ENCODE results near the gene KNCN. TPM values are rescaled to one million over a fixed set of nuclear protein-coding genes. Genes with fewer than 3 reads are reported as not detected.
A peak's percentile ranks its signal among the peaks of the same experiment; 100 is the strongest.

The KNCN gene
- total RNA-seq, 2 experiments from 2014 or later: not detected

- CTCF ChIA-PET: interaction anchor here (1.5 kb wide), 1 partner anchor 104 kb away, joined by 4 read pairs; no protein-coding TSS in a partner anchor
- Mint-ChIP-seq H3K9me3 (ENCODE audit: insufficient read depth) (no peaks in the 10 kb centered on the region), H3K36me3 (ENCODE audit: low read depth) (no peaks in the 10 kb centered on the region), H3K4me3 (no peak overlapping the region), H3K27me3 (ENCODE audit: low read depth) (peaks cover 8% of the 10 kb centered on the region), H3K4me1 (ENCODE audit: low read depth) (peaks cover 32% of the 10 kb centered on the region), H3K27ac (peak overlapping the region; percentile 34)
- POLR2A ChIA-PET: no interaction called here
- DNase-seq: no peak
- no peak for ATAC-seq
Measured at GRCh38 chr1:46550751-46551231, 656 bp downstream of the KNCN start.

DNA sequence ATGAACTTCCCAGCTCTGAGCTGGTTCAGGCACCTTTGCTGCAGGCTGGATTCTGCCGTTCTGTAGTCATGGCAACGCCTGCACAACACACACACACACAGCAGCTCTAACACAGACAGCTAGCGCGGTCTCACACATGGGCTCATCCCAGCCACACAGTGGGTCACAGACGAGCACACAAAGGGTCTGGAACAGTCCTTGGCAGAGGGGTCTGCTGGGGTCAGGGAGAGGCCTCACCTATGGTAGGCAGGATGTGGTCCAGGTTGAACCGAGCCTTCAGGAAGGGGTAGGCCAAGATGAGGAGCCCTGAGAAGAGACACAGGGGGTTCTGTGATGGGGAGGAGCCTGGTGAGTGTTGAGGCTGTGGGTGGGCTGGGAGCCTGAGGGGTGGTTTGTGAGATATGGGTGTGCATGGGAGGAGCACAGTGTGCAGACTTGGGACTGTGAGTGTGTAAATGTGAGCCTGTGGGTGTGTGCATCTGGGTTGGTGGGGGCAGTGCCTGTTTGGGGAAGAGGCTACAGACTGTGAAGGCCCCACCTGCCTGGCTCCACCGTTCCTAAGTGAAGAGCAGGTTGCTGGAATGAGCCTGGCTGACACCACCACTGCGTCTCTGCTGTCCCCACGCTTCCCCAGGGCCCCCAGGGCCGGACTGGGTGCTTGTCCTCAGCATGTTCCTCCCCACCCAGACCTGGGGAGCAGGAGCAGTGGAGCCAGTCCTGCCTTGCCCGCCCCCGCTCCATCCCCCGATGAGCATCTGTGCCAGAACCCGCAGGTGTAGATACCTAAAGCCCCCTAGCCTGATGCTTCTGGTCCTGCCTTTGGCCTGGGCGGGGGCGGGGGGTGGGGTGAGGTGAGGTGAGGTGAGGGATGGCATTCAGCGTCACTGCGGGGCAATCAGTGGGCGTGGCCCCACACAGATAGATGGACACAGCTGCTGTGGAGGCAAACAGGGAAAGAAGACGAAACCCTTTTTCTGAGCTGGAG is 1.5 kb downstream of the KNCN start:
- POLR2A ChIA-PET: interaction anchor here (2.2 kb wide), 1 partner anchor 54 kb away, joined by 9 read pairs; the partner anchor contains the start of gene MKNK1
- H3K4me1 Mint-ChIP-seq (ENCODE audit: low read depth): peaks cover 36% of the 10 kb centered on the region
- peak; percentile 94 for ATAC-seq
- H3K4me3 Mint-ChIP-seq: peak overlapping the region; percentile 2
- CTCF ChIA-PET: interaction anchor here (0.8 to 2.1 kb wide), 10 partner anchors 14 to 175 kb away, joined by 3 to 8 read pairs (median 5); no protein-coding TSS in a partner anchor
- H3K27ac Mint-ChIP-seq: peak overlapping the region; percentile 87
- H3K36me3 Mint-ChIP-seq (ENCODE audit: low read depth): no peaks in the 10 kb centered on the region
- H3K9me3 Mint-ChIP-seq (ENCODE audit: insufficient read depth): no peaks in the 10 kb centered on the region
- DNase-seq: peak; percentile 87
- H3K27me3 Mint-ChIP-seq (ENCODE audit: low read depth): peaks cover 16% of the 10 kb centered on the region

DNA sequence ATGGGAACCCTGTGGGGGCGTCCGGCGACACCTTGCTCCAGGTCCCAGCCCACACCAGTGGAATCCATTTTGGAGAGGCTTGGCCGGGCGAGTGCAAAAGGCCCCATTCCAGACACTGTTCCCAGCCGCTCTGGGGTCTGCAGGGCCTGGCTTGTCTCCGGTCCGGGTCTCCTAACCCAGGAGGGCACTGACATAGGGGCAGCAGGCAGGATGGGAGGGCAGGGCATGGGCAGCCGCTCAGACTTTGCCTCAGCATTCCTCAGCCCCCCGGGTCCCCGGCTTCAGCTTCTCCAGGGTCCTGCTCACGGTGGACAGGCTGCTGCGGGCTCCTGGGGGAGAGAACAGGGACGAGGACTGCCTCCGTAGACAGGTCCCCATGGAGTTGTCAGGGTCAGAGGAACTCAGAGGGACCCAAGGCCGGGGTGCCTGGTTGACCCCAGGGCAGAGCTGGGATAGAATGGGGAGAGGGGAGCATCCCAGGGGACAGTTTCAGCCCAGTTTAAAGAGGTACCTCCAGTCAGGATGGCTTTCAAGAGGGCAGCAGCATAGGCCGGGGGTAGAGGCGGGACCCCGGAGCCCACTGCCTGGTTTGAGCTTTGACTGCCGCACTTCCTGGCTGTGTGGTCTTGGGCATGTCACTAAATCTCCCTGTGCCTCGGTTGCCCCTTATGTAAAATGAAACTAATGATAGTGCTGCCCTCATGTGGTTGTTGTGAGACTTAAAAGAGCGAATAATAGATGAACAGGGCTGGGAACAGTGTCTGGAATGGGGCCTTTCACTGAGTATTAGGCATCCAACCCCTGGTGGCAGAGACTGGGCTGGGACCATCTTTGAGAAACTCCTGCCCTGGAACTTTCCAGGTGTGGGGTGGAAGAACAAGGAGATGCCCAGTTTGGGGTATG is 3.7 kb downstream of the KNCN start:
- Mint-ChIP-seq H3K4me3 (no peak overlapping the region), H3K4me1 (ENCODE audit: low read depth) (peaks cover 37% of the 10 kb centered on the region), H3K27me3 (ENCODE audit: low read depth) (peaks cover 34% of the 10 kb centered on the region), H3K36me3 (ENCODE audit: low read depth) (no peaks in the 10 kb centered on the region), H3K27ac (no peak overlapping the region), H3K9me3 (ENCODE audit: insufficient read depth) (no peaks in the 10 kb centered on the region)
- DNase-seq: peak; percentile 35
- POLR2A ChIA-PET: interaction anchor here (2.2 kb wide), 1 partner anchor 56 kb away, joined by 9 read pairs; the partner anchor contains the start of gene MKNK1
- no peak for ATAC-seq
- CTCF ChIA-PET: interaction anchor here (0.7 to 2.1 kb wide), 16 partner anchors 9 to 153 kb away, joined by 3 to 18 read pairs (median 4); partner anchors contain the start of gene MKNK1

DNA sequence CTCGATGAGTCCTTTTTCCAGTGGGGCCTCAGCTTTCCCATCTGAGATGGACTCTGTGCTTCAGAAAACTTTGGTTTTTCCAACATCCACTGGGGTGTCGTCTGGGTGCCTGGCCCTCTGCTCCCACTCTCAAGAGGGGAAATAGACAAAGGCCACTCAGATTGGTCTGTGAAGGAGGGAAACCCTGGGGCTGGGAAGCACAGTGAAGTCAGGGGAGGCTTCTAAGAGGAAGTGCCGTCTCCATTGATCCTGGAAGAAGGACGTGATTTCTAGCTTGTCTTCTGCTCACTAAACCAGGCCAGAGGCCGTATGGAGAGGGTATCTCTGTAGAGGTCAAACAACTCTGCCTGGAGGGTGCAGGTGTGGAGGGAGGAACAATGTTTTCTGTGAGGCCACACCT is 5.2 kb downstream of the KNCN start:
- CTCF ChIA-PET: interaction anchor here (1.3 kb wide), 1 partner anchor 13 kb away, joined by 4 read pairs; no protein-coding TSS in a partner anchor
- H3K9me3 Mint-ChIP-seq (ENCODE audit: insufficient read depth): no peaks in the 10 kb centered on the region
- H3K27me3 Mint-ChIP-seq (ENCODE audit: low read depth): peaks cover 42% of the 10 kb centered on the region
- no peaks in the 10 kb centered on the region for H3K36me3 Mint-ChIP-seq (ENCODE audit: low read depth)
- no peak overlapping the region for H3K4me3 Mint-ChIP-seq
- POLR2A ChIA-PET: no interaction called here
- DNase-seq: no peak
- H3K4me1 Mint-ChIP-seq (ENCODE audit: low read depth): peaks cover 35% of the 10 kb centered on the region
- no peak for ATAC-seq
- H3K27ac Mint-ChIP-seq: no peak overlapping the region

GRCh38 chr1:46545784-46546183 is 5.7 kb downstream of the KNCN start:
- DNase-seq (no peak), ATAC-seq (no peak)
- peaks cover 42% of the 10 kb centered on the region for H3K27me3 Mint-ChIP-seq (ENCODE audit: low read depth)
- CTCF ChIA-PET: interaction anchor here (1.2 to 1.3 kb wide), 2 partner anchors 13 to 99 kb away, joined by 3 to 4 read pairs; no protein-coding TSS in a partner anchor
- POLR2A ChIA-PET: no interaction called here
- H3K27ac Mint-ChIP-seq: no peak overlapping the region
- no peaks in the 10 kb centered on the region for H3K36me3 Mint-ChIP-seq (ENCODE audit: low read depth)
- peaks cover 33% of the 10 kb centered on the region for H3K4me1 Mint-ChIP-seq (ENCODE audit: low read depth)
- no peaks in the 10 kb centered on the region for H3K9me3 Mint-ChIP-seq (ENCODE audit: insufficient read depth)
- no peak overlapping the region for H3K4me3 Mint-ChIP-seq

DNA sequence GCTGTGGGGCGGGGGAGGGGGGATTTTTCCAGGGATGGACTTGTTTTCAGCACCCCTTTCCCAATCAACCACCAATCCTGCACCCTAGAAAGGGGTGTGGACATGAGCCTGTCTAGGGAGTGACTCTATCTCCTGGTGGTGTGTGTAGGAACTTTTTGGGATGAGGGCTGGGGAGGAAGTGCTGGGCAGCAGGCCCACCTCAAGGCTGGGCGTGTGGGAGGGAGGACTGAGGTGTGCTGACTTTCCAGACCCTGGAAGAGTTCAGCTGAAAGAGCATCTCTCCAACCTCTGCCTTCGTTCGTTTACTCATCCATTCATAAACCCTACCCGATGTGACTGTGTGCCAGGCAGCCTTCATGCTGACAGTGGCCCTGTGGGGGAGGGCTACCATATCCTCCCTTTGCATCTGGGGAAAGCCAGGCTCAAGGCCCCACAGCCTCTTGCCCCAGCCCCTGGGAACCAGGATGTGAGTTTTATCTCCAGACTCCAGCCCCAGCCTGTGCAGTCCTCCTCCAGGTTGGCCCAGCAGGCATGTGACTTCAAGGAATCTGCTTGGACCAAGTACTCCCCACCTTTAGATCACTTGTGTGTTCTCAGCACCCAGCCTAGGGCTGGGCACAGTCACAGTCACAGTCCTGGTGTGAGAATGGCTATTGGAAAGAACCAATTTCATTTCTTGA is 6.7 kb downstream of the KNCN start:
- H3K27me3 Mint-ChIP-seq (ENCODE audit: low read depth): peaks cover 48% of the 10 kb centered on the region

GRCh38 chr1:46543761-46544560 is 7.5 kb downstream of the KNCN start:
- Mint-ChIP-seq H3K27ac (no peak overlapping the region), H3K4me1 (ENCODE audit: low read depth) (peaks cover 15% of the 10 kb centered on the region), H3K27me3 (ENCODE audit: low read depth) (peaks cover 48% of the 10 kb centered on the region)

More for the DNA sequence above, 6.7 kb downstream of the KNCN start:
- H3K4me1 Mint-ChIP-seq (ENCODE audit: low read depth): peaks cover 22% of the 10 kb centered on the region
- POLR2A ChIA-PET: no interaction called here
- no peak overlapping the region for H3K27ac Mint-ChIP-seq
- CTCF ChIA-PET: interaction anchor here (1.2 to 1.5 kb wide), 3 partner anchors 9 to 98 kb away, joined by 3 read pairs; a partner anchor contains a TSS
- H3K4me3 Mint-ChIP-seq: no peak overlapping the region
- H3K36me3 Mint-ChIP-seq (ENCODE audit: low read depth): no peaks in the 10 kb centered on the region
- DNase-seq: no peak
- H3K9me3 Mint-ChIP-seq (ENCODE audit: insufficient read depth): no peaks in the 10 kb centered on the region
- ATAC-seq: no peak

DNA sequence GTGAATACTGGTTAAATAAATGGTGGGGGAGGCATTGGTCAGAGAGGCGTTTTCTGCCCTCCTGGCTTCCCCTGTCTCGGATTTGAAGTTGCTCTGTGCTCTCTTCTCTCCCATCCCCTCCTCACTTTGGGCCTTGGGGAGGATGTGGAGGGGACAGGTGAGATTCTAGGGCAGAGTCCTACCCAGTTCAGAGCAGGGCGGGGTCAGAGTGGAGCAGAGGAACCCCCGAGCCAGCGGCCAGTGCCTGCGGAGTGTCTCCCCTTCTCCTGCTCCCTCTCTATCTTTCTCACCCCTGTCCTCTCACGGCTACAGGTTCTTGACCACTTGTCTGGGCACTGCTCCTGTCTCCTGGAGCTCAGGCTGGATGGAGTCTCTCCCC is 8.1 kb downstream of the KNCN start:
- Mint-ChIP-seq H3K4me3 (no peak overlapping the region), H3K4me1 (ENCODE audit: low read depth) (peaks cover 14% of the 10 kb centered on the region), H3K36me3 (ENCODE audit: low read depth) (no peaks in the 10 kb centered on the region), H3K27ac (no peak overlapping the region), H3K9me3 (ENCODE audit: insufficient read depth) (no peaks in the 10 kb centered on the region), H3K27me3 (ENCODE audit: low read depth) (peaks cover 51% of the 10 kb centered on the region)
- no peak for DNase-seq
- POLR2A ChIA-PET: no interaction called here
- CTCF ChIA-PET: interaction anchor here (0.8 to 1.5 kb wide), 3 partner anchors 8 to 14 kb away, joined by 3 to 7 read pairs (median 3); a partner anchor contains a TSS
- ATAC-seq: no peak

More at GRCh38 chr1:46543761-46544560, 7.5 kb downstream of the KNCN start:
- CTCF ChIA-PET: interaction anchor here (0.8 to 1.5 kb wide), 3 partner anchors 8 to 15 kb away, joined by 3 read pairs; a partner anchor contains a TSS
- ATAC-seq (no peak), DNase-seq (no peak)
- POLR2A ChIA-PET: no interaction called here
- Mint-ChIP-seq H3K9me3 (ENCODE audit: insufficient read depth) (no peaks in the 10 kb centered on the region), H3K4me3 (no peak overlapping the region), H3K36me3 (ENCODE audit: low read depth) (no peaks in the 10 kb centered on the region)

DNA sequence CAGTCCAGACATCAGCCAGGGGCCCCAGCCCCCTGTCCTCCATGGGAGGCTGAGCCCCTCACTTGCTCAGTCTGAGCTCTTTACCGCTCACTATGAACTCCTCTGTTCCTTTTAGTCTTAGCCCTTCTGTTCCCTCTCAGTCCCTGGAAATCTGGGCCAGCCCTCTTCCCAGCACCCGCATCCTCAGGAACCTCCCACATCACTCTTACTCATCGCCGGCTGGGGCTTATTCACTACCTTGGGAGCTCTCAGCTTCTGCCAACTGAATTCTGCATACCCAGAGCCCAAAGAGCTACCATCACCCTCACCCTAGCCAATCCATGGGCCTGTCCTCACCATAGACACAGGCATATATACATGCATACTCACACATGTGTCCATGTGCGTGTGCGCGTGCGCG is 11.5 kb downstream of the KNCN start:
- no peaks in the 10 kb centered on the region for H3K36me3 Mint-ChIP-seq (ENCODE audit: low read depth)
- H3K4me1 Mint-ChIP-seq (ENCODE audit: low read depth): peaks cover 2% of the 10 kb centered on the region
- peaks cover 54% of the 10 kb centered on the region for H3K27me3 Mint-ChIP-seq (ENCODE audit: low read depth)
- DNase-seq (no peak), ATAC-seq (no peak)
- H3K4me3 Mint-ChIP-seq: no peak overlapping the region
- ChIA-PET POLR2A (interaction anchor here (1.4 kb wide), 1 partner anchor 42 kb away, joined by 4 read pairs; no protein-coding TSS in a partner anchor), CTCF (interaction anchor here (1.1 to 4.0 kb wide), 2 partner anchors 8 to 10 kb away, joined by 3 to 18 read pairs; no protein-coding TSS in a partner anchor)
- no peaks in the 10 kb centered on the region for H3K9me3 Mint-ChIP-seq (ENCODE audit: insufficient read depth)
- no peak overlapping the region for H3K27ac Mint-ChIP-seq

DNA sequence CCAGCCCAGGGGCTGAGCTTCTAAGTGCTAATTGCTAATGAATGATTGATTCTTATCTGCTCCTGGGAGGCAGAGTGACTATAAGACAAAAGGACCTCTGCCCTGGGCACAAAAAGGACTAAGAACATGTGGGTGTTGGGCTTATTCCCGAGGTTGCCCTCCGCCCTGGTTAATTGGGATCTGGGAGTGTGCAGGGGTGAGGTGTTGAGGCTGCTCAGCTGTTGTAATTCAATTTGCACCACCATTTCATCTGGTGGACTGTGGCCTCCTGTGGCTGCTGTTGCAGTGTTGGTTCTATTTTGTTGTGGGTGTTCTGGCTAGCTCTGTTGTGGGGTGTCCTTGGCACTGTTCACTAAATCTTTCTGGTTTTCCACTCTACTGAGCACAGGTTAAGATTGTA is 13.3 kb downstream of the KNCN start:
- ChIA-PET POLR2A (no interaction called here), CTCF (interaction anchor here (0.8 to 4.0 kb wide), 6 partner anchors 9 to 187 kb away, joined by 3 to 18 read pairs (median 5); no protein-coding TSS in a partner anchor)
- H3K4me1 Mint-ChIP-seq (ENCODE audit: low read depth): peaks cover 2% of the 10 kb centered on the region
- ATAC-seq: no peak
- peaks cover 50% of the 10 kb centered on the region for H3K27me3 Mint-ChIP-seq (ENCODE audit: low read depth)
- no peak overlapping the region for H3K27ac Mint-ChIP-seq
- no peaks in the 10 kb centered on the region for H3K9me3 Mint-ChIP-seq (ENCODE audit: insufficient read depth)
- no peak overlapping the region for H3K4me3 Mint-ChIP-seq
- no peak for DNase-seq
- H3K36me3 Mint-ChIP-seq (ENCODE audit: low read depth): no peaks in the 10 kb centered on the region
